Skeletal muscle tissue (tissue), 2 donors: ENCODE data around the gene CLTB. TPM values are rescaled to one million over a fixed set of nuclear protein-coding genes. Genes with fewer than 3 reads are reported as not detected.

Experiments
- small RNA-seq: library from RNA; depleted of rRNA; stranded (forward); fragments of <200 nt; gene quantifications from one replicate; pipeline ENCODE3, GENCODE V24; 2014
- total RNA-seq: library from RNA; depleted of rRNA; stranded (reverse); fragments of >200 nt; gene quantifications from one replicate; pipeline ENCODE4 v1.2.3, GENCODE V29; 2014

The CLTB gene
- total RNA-seq, 1 donor from 2014 or later: 44.4 TPM

Small RNAs within 50 kb of the gene (small RNA-seq; reads per million reads assigned to genes)
- gene AC010297.1 (not detected), gene MIR1271 (3.8 reads per million, percentile 89 among the genes with 10 or more reads in this experiment)

Other genes starting within 250 kb of the CLTB start
- 7.3 TPM for gene SIMC1, start 178.1 kb downstream of the CLTB start, total RNA-seq
- 28.7 TPM for gene KIAA1191, start 54.8 kb downstream of the CLTB start, total RNA-seq
- 9.4 TPM for gene ARL10, start 51.1 kb downstream of the CLTB start, total RNA-seq
- 9.9 TPM for gene NOP16, start 27.9 kb downstream of the CLTB start, total RNA-seq
- 108 TPM for gene HIGD2A, start 27.8 kb downstream of the CLTB start, total RNA-seq
- gene FAF2, start 31.8 kb upstream of the CLTB start, total RNA-seq: 24.0 TPM
- gene RNF44, start 120.9 kb upstream of the CLTB start, total RNA-seq: 2.1 TPM
- gene CDHR2, start 132.8 kb upstream of the CLTB start, total RNA-seq: not detected
- 0.52 TPM for gene GPRIN1, start 193.6 kb upstream of the CLTB start, total RNA-seq
- not detected for gene SNCB, start 214.0 kb upstream of the CLTB start, total RNA-seq
- gene EIF4E1B, start 214.1 kb upstream of the CLTB start, total RNA-seq: not detected
- gene TSPAN17, start 230.9 kb upstream of the CLTB start, total RNA-seq: 14.6 TPM